SU-DHL-6 (cell line): ENCODE measurements around the gene HOXD11.

Experiments used
- H2AFZ ChIP-seq: fragments of 200-600 bp; sonication (generic); 2 replicates; pipeline ENCODE4 v1.6.1; 2014; ENCODE audit warnings: low read depth, mild to moderate bottlenecking, moderate library complexity, mixed read lengths, antibody characterized with exemption, low read length; ENCODE audit not compliant: severe bottlenecking
- H3F3A ChIP-seq: fragments of 200-600 bp; shearing (Covaris generic); 2 replicates; pipeline ENCODE4 v1.6.0; 2016; ENCODE audit warnings: antibody characterized with exemption, mild to moderate bottlenecking; ENCODE audit not compliant: insufficient read depth
- H3K27ac ChIP-seq: fragments of 200-600 bp; sonication (generic); 2 replicates; pipeline ENCODE4 v1.5.1; 2016; ENCODE audit warnings: low read depth, mild to moderate bottlenecking, low read length, moderate library complexity, mixed read lengths
- H3K27me3 ChIP-seq: fragments of 200-600 bp; sonication (generic), shearing (Covaris generic); 2 replicates; pipeline ENCODE4 v1.6.0; 2014; ENCODE audit warnings: mild to moderate bottlenecking, low read length
- H3K36me3 ChIP-seq: fragments of 200-600 bp; sonication (generic); 2 replicates; pipeline ENCODE4 v1.6.1; 2014; ENCODE audit warnings: mild to moderate bottlenecking, low read length, mixed read lengths
- H3K4me2 ChIP-seq: fragments of 300-600, 200-600 bp; shearing (Covaris generic), sonication (generic); 2 replicates; pipeline ENCODE4 v1.6.0; 2014; ENCODE audit warnings: low read length, low read depth, mild to moderate bottlenecking; ENCODE audit not compliant: poor library complexity, severe bottlenecking
- H3K4me3 ChIP-seq: fragments of 200-600 bp; sonication (generic); 2 replicates; pipeline ENCODE4 v1.5.1; 2014; ENCODE audit warnings: antibody characterized with exemption, low read length, mild to moderate bottlenecking, mixed read lengths; ENCODE audit not compliant: insufficient read depth, poor library complexity, severe bottlenecking
- H3K79me2 ChIP-seq: fragments of 200-600 bp; sonication (generic); 2 replicates; pipeline ENCODE4 v1.6.1; 2014; ENCODE audit warnings: mild to moderate bottlenecking, low read length, moderate library complexity; ENCODE audit not compliant: insufficient read depth
- H3K9ac ChIP-seq: fragments of 200-600 bp; sonication (generic); 2 replicates; pipeline ENCODE4 v1.7.0; 2014; ENCODE audit warnings: mild to moderate bottlenecking, low read length
- H3K9me2 ChIP-seq: fragments of 200-600 bp; sonication (generic); replicated peaks from 2 replicates; pipeline ENCODE4 v1.6.1; 2014; ENCODE audit warnings: low read length; ENCODE audit not compliant: insufficient read depth
- H3K9me3 ChIP-seq: fragments of 200-600 bp; sonication (generic); 2 replicates; pipeline ENCODE4 v1.6.1; 2014; ENCODE audit warnings: low read length, mixed read lengths; ENCODE audit not compliant: insufficient read depth
- H4K20me1 ChIP-seq: fragments of 200-600 bp; sonication (generic); 2 replicates; pipeline ENCODE4 v1.6.1; 2014; ENCODE audit warnings: low read depth, mild to moderate bottlenecking, antibody characterized with exemption, low read length, moderate library complexity, mixed read lengths
- EZH2phosphoT487 ChIP-seq: fragments of 200-600 bp; sonication (generic), shearing (Covaris generic); conservative IDR thresholded peaks from 2 replicates; pipeline ENCODE4 v1.6.1; 2018; ENCODE audit warnings: mild to moderate bottlenecking, antibody characterized with exemption, low read length, moderate library complexity, mixed read lengths
- TF ChIP-seq, protein P1 (sequence below): fragments of 200-600 bp; sonication (generic); IDR thresholded peaks from one replicate; pipeline ENCODE4 v1.5.1; 2017; ENCODE audit warnings: antibody characterized with exemption, mild to moderate bottlenecking, low read length, moderate library complexity; ENCODE audit not compliant: insufficient read depth, poor library complexity, severe bottlenecking

HOXD11 gene

DNA sequence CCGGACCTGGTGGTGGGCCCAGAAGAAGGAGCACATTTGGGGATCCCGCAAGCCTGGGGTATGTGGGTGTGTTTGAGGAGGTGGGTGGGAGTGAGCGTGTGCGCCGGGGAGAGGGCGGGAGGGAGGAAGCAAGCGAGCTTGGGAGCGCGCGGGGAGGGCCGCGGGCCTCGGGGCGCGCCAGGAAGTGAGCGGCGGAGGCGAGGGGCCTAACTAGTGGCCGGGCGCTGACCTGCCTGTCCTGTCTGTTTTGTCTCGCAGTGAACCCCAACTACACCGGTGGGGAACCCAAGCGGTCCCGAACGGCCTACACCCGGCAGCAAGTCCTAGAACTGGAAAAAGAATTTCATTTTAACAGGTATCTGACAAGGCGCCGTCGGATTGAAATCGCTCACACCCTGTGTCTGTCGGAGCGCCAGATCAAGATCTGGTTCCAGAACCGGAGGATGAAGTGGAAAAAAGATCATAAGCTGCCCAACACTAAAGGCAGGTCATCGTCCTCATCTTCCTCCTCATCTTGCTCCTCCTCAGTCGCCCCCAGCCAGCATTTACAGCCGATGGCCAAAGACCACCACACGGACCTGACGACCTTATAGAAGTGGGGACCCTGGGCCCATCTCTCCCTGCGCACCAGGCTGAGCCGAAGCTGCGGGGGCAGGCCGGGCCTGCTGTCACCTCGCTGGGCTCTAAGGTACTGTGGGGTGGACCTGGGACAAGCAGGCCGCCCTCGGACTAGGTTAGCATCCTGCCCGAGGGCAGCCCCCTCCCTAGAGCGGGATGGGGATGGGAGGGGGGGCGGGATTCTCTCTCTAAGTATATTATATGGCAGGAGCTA is 45.5 kb downstream of the HOXD11 start:
- Histone ChIP-seq H3K27ac (no peak overlapping the region), H3K9ac (no peak overlapping the region), H2AFZ (no peak overlapping the region), H3K9me2 (no peaks in the 10 kb centered on the region), H3K9me3 (no peaks in the 10 kb centered on the region), H4K20me1 (no peaks in the 10 kb centered on the region), H3K27me3 (no peaks in the 10 kb centered on the region), H3K79me2 (no peaks in the 10 kb centered on the region), H3F3A (no peaks in the 10 kb centered on the region), H3K4me2 (no peak overlapping the region), H3K4me3 (no peak overlapping the region), H3K36me3 (no peaks in the 10 kb centered on the region)
- TF ChIP-seq EZH2phosphoT487: no peak
- TF ChIP-seq, protein P1, sequence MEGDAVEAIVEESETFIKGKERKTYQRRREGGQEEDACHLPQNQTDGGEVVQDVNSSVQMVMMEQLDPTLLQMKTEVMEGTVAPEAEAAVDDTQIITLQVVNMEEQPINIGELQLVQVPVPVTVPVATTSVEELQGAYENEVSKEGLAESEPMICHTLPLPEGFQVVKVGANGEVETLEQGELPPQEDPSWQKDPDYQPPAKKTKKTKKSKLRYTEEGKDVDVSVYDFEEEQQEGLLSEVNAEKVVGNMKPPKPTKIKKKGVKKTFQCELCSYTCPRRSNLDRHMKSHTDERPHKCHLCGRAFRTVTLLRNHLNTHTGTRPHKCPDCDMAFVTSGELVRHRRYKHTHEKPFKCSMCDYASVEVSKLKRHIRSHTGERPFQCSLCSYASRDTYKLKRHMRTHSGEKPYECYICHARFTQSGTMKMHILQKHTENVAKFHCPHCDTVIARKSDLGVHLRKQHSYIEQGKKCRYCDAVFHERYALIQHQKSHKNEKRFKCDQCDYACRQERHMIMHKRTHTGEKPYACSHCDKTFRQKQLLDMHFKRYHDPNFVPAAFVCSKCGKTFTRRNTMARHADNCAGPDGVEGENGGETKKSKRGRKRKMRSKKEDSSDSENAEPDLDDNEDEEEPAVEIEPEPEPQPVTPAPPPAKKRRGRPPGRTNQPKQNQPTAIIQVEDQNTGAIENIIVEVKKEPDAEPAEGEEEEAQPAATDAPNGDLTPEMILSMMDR: no peak

DNA sequence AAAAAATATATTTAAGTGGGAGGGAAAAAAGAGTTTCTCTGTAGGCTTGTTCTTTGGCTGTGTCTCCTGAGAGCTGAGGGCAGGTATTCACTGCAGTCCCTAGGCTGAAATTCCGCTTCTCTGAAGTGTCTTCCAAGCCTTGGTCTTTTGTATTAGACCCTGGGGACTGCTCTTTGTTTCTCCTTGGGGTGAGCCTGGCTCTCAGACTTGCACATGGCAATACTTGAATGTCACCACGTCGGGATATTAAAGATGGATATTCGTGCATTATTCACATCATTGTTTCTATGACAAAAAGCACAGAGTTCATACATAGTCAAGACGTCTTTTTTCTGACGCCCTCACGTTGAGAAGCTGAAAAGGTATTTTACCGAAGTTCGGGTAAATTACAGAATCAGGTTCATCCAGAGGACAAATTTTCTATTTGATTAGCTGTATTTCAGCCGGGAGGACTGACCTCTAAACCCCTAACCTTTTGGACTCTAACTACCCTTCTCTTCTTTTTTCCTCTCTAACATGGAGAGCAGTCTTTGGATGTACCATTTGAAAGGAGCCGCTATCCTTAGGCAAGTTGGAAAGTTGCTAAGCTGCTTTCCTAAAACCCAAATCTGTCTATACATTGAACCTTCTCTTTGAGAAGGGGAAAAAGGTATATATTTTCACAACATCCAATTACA is 47.6 kb downstream of the HOXD11 start:
- Histone ChIP-seq H3K9ac (no peak overlapping the region), H3K9me3 (no peaks in the 10 kb centered on the region), H3K9me2 (no peaks in the 10 kb centered on the region), H3K79me2 (no peaks in the 10 kb centered on the region), H3K4me2 (no peak overlapping the region), H3K27me3 (no peaks in the 10 kb centered on the region), H3F3A (no peaks in the 10 kb centered on the region), H3K4me3 (no peak overlapping the region), H3K27ac (no peak overlapping the region), H2AFZ (no peak overlapping the region), H3K36me3 (no peaks in the 10 kb centered on the region), H4K20me1 (no peaks in the 10 kb centered on the region)
- TF ChIP-seq EZH2phosphoT487: no peak
- TF ChIP-seq, protein P1: no peak

DNA sequence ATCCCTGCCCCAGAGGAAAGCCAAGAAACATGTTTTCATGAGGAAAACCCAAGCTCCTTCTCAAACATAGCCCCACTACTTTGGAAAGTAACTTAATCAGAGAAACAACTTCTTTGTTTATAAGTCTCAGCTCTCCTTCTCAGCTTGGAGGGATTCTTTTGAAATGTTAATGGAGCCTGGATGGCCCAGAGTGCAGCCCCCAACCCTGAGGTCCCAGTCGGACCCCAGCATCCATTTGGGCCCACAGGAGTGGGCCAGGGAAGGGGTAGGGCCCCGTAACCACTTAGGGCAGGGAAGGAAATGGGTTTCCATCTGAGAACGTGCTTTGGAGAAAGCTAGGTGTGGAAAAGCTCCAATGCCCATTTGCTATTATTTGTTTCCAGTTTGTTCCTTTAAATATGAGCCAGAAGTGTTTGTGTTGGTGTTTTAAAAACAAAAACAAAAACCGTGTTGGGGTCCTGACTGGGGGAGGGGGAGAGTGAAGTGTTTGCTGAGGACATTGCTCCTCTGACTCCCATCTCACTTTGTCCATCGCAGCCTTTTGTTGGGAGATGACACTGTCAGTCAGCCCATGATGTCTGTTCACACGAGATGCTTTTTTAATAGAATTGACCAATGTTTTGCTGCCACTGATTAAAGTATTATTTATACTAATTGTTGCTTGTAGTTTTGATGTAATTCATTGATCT is 48.4 kb downstream of the HOXD11 start:
- H3K9me2 ChIP-seq: no peaks in the 10 kb centered on the region
- no peak overlapping the region for H3K4me3 ChIP-seq
- H3K27ac ChIP-seq: no peak overlapping the region
- no peak overlapping the region for H2AFZ ChIP-seq
- H3K27me3 ChIP-seq: no peaks in the 10 kb centered on the region
- H4K20me1 ChIP-seq: no peaks in the 10 kb centered on the region
- no peak overlapping the region for H3K9ac ChIP-seq
- TF ChIP-seq, protein P1: no peak
- TF ChIP-seq EZH2phosphoT487: no peak
- H3K36me3 ChIP-seq: no peaks in the 10 kb centered on the region
- H3F3A ChIP-seq: no peaks in the 10 kb centered on the region
- H3K9me3 ChIP-seq: no peaks in the 10 kb centered on the region
- no peak overlapping the region for H3K4me2 ChIP-seq
- H3K79me2 ChIP-seq: no peaks in the 10 kb centered on the region
